BJ (cell line): ENCODE data around the gene ADD3. TPM values are rescaled to one million over a fixed set of nuclear protein-coding genes. Genes with fewer than 3 reads are reported as not detected.

ENCODE experiments used
- CTCF ChIA-PET: fragments of 350-600 bp; formaldehyde crosslinking; extraction: SDS; loops from one replicate; lab custom pipeline; 2021; ENCODE audit warnings: antibody characterized with exemption, inconsistent platforms; lab: Yijun Ruan, JAX
- POLR2A ChIA-PET: fragments of 300-600 bp; sonication (Branson Sonifier 250); formaldehyde crosslinking; extraction: SDS; loops from one replicate; lab custom pipeline; 2021; ENCODE audit warnings: antibody characterized with exemption; lab: Charles Lee
- DNase-seq: peaks from one replicate; pipeline ENCODE4 v3.0.0-alpha.2; 2011; ENCODE audit warnings: low read depth
- H3K27me3 ChIP-seq: 2 replicates; pipeline ENCODE4 v1.6.0; 2011; ENCODE audit warnings: low read length; ENCODE audit not compliant: control insufficient read depth, insufficient read depth
- H3K36me3 ChIP-seq: 2 replicates; pipeline ENCODE4 v1.5.1; 2011; ENCODE audit warnings: low read length; ENCODE audit not compliant: control insufficient read depth, insufficient read depth
- H3K4me3 ChIP-seq: 2 replicates; pipeline ENCODE4 v1.5.1; 2011; ENCODE audit warnings: low read depth, mild to moderate bottlenecking, control low read depth, low read length
- CTCF ChIP-seq: IDR thresholded peaks from 2 replicates; pipeline ENCODE4 v1.5.1; 2011; ENCODE audit warnings: low read depth, mild to moderate bottlenecking, control low read depth, inconsistent platforms, low read length, moderate library complexity; ENCODE audit not compliant: insufficient read depth
- polyA plus RNA-seq: library from polyadenylated mRNA; depleted of rRNA; stranded (reverse); fragments of >200 nt; gene quantifications from 2 replicates; pipeline ENCODE4 v1.2.3, GENCODE V29; 2011

The ADD3 gene
- polyA plus RNA-seq, 1 experiment: 52.0 TPM

- no peak overlapping the region for H3K4me3 ChIP-seq
- CTCF ChIA-PET: interaction anchor here (1.0 to 5.4 kb wide), 8 partner anchors 8 to 48 kb away, joined by 3 to 30 read pairs (median 6); no protein-coding TSS in a partner anchor
- POLR2A ChIA-PET: no interaction called here
Observed at GRCh38 chr10:109977382-109977806, 30.4 kb upstream of the ADD3 start.

GRCh38 chr10:109978481-109978880 is 29.3 kb upstream of the ADD3 start:
- Histone ChIP-seq H3K36me3 (no peaks in the 10 kb centered on the region), H3K27me3 (no peaks in the 10 kb centered on the region), H3K4me3 (no peak overlapping the region)
- peak; percentile 77 for TF ChIP-seq CTCF
- ChIA-PET CTCF (interaction anchor here (0.7 to 5.4 kb wide), 20 partner anchors 10 to 307 kb away, joined by 3 to 30 read pairs (median 4); partner anchors contain the start of gene ADD3), POLR2A (no interaction called here)
- DNase-seq: no peak

More at GRCh38 chr10:109977382-109977806, 30.4 kb upstream of the ADD3 start:
- H3K27me3 ChIP-seq: no peaks in the 10 kb centered on the region
- no peaks in the 10 kb centered on the region for H3K36me3 ChIP-seq
- no peak for DNase-seq
- TF ChIP-seq CTCF: no peak

- H3K4me3 ChIP-seq: no peak overlapping the region
Observed at GRCh38 chr10:109979215-109979614, 28.6 kb upstream of the ADD3 start.

GRCh38 chr10:109981650-109982049 is 26.1 kb upstream of the ADD3 start:
- DNase-seq: no peak
- H3K27me3 ChIP-seq: no peaks in the 10 kb centered on the region
- POLR2A ChIA-PET: no interaction called here
- CTCF ChIA-PET: interaction anchor here (1.1 to 2.1 kb wide), 3 partner anchors 10 to 98 kb away, joined by 3 to 6 read pairs (median 5); no protein-coding TSS in a partner anchor
- H3K4me3 ChIP-seq: no peak overlapping the region
- H3K36me3 ChIP-seq: no peaks in the 10 kb centered on the region
- TF ChIP-seq CTCF: no peak

More at GRCh38 chr10:109979215-109979614, 28.6 kb upstream of the ADD3 start:
- ChIA-PET POLR2A (no interaction called here), CTCF (interaction anchor here (0.7 to 5.4 kb wide), 15 partner anchors 9 to 306 kb away, joined by 3 to 30 read pairs (median 4); partner anchors contain the start of gene ADD3)
- H3K27me3 ChIP-seq: no peaks in the 10 kb centered on the region
- no peaks in the 10 kb centered on the region for H3K36me3 ChIP-seq
- DNase-seq: no peak
- TF ChIP-seq CTCF: no peak

GRCh38 chr10:109982123-109982522 is 25.7 kb upstream of the ADD3 start:
- H3K27me3 ChIP-seq: no peaks in the 10 kb centered on the region
- DNase-seq: no peak
- no peaks in the 10 kb centered on the region for H3K36me3 ChIP-seq
- CTCF ChIA-PET: interaction anchor here (1.1 to 2.1 kb wide), 2 partner anchors 15 to 98 kb away, joined by 5 to 6 read pairs; no protein-coding TSS in a partner anchor
- no peak overlapping the region for H3K4me3 ChIP-seq
- POLR2A ChIA-PET: no interaction called here
- no peak for TF ChIP-seq CTCF
